HFFc6 (cell line): ENCODE results near the gene GRID1. TPM values are rescaled to one million over a fixed set of nuclear protein-coding genes. Genes with fewer than 3 reads are reported as not detected.

Experiments
- DNase-seq: peaks from one replicate; pipeline ENCODE4 v3.0.0-alpha.2; 2018
- H3K27ac Mint-ChIP-seq: 2 replicates; pipeline ENCODE4 v1.8.0; 2020; ENCODE audit warnings: mild to moderate bottlenecking, mixed read lengths
- H3K27me3 Mint-ChIP-seq: 2 replicates; pipeline ENCODE4 v1.8.0; 2021; ENCODE audit warnings: mild to moderate bottlenecking, moderate library complexity, mixed read lengths; ENCODE audit not compliant: insufficient read depth
- H3K36me3 Mint-ChIP-seq: 2 replicates; pipeline ENCODE4 v1.8.0; 2021; ENCODE audit warnings: low read depth, mixed read lengths
- H3K4me1 Mint-ChIP-seq: 2 replicates; pipeline ENCODE4 v1.8.0; 2020; ENCODE audit warnings: low read depth, mixed read lengths
- H3K4me3 Mint-ChIP-seq: 2 replicates; pipeline ENCODE4 v1.8.0; 2020; ENCODE audit warnings: mild to moderate bottlenecking, moderate library complexity, mixed read lengths
- H3K9me3 Mint-ChIP-seq: 2 replicates; pipeline ENCODE4 v1.8.0; 2020; ENCODE audit warnings: mild to moderate bottlenecking, mixed read lengths
- CTCF ChIP-seq: fragments of 200-600 bp; sonication (generic); IDR thresholded peaks from 2 replicates; pipeline ENCODE4 v1.5.0; 2021; ENCODE audit warnings: antibody characterized with exemption, mild to moderate bottlenecking
- total RNA-seq, 6 experiments: library from RNA; stranded (reverse); fragmentation: NEBNext Ultra II Directional; extraction: Animal tissue kit (Norgen Biotek cat#: 25700); gene quantifications; 2 replicates in 1 of 6; 3 replicates in 5 of 6; pipeline ENCODE4 v1.2.3, GENCODE V29; 2021

Gene GRID1
- total RNA-seq, 6 experiments from 2014 or later, result not detected

DNA sequence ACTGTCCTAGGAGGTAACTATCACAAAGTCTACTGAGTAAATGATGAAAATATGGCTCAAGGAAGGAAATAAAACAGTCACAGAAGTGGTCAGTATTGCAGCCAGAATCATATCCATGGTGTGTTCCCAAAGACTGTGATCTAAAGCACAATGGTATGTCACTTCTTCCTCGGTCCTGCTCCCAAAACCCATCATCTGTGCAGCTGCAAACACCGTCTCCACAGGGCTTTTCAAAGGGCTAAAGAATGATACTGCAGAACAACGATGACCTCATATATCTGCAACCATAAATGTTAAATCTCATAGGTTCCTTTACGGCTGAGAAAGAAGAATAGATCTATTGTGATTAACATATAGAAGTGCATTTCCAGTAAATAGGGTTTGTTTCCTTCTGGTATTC, 465.0 kb downstream of the GRID1 start:
- Mint-ChIP-seq H3K27ac (no peak overlapping the region), H3K36me3 (no peaks in the 10 kb centered on the region; the same call in 1 of the 2 replicates), H3K4me1 (no peaks in the 10 kb centered on the region), H3K4me3 (no peak overlapping the region), H3K27me3 (no peaks in the 10 kb centered on the region), H3K9me3 (peaks cover 12% of the 10 kb centered on the region)
- no peak for TF ChIP-seq CTCF
- no peak for DNase-seq

DNA sequence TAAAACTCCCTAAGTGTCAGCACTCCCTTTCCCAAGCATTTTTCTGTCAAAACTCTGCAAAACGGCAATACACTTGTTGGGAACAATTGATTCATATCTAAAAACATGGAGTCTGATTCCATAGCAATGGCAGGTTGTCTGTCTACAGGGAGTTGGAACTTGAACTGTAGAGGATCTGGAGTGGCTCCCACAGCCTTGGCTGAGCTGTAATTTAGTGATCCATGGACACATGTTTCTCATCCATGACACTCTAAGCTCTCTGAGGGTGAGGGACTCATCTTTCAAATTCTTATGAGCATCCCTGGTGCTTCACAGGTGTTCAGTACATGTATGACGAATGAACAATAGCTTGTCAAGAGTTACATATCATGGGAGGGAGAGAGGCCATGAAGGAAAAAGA, 466.1 kb downstream of the GRID1 start:
- DNase-seq, result no peak
- H3K27ac Mint-ChIP-seq, result no peak overlapping the region
- no peaks in the 10 kb centered on the region; the same call in 1 of the 2 replicates for H3K36me3 Mint-ChIP-seq
- H3K4me3 Mint-ChIP-seq, result no peak overlapping the region
- TF ChIP-seq CTCF, result no peak
- no peaks in the 10 kb centered on the region for H3K27me3 Mint-ChIP-seq
- H3K9me3 Mint-ChIP-seq, result peaks cover 5% of the 10 kb centered on the region
- no peaks in the 10 kb centered on the region for H3K4me1 Mint-ChIP-seq

DNA sequence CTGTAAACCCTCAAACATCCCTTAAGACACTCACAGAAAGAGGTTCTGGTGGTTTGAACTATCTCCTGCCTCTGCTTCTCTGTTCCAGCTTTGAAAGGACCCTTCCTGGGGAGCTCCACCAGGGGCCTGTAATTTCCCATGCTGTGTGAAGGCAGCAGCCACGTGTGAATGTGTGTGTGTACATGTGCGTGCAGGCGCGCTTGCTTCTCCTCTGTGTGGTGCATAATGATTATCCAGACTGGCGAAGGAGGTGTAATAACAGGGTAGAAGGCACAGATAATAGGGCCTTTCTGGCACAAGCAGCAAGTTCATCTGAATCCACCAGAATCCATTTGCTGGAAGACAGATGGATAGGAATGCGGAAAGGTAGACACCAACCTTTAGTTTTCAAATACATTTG, 466.5 kb downstream of the GRID1 start:
- TF ChIP-seq CTCF, result no peak
- DNase-seq, result no peak
- Mint-ChIP-seq H3K27ac (no peak overlapping the region), H3K4me1 (no peaks in the 10 kb centered on the region), H3K36me3 (no peaks in the 10 kb centered on the region; the same call in 1 of the 2 replicates), H3K27me3 (no peaks in the 10 kb centered on the region), H3K4me3 (no peak overlapping the region), H3K9me3 (peaks cover 8% of the 10 kb centered on the region)

- Mint-ChIP-seq H3K27me3 (no peaks in the 10 kb centered on the region; the same call in 1 of the 2 replicates), H3K36me3 (peaks cover 8% of the 10 kb centered on the region; the same call in 1 of the 2 replicates), H3K9me3 (peaks cover 33% of the 10 kb centered on the region), H3K4me1 (no peaks in the 10 kb centered on the region), H3K27ac (no peak overlapping the region), H3K4me3 (no peak overlapping the region)
- DNase-seq, result no peak
- no peak for TF ChIP-seq CTCF
Observed at GRCh38 chr10:85891472-85891871, 475.1 kb downstream of the GRID1 start.

DNA sequence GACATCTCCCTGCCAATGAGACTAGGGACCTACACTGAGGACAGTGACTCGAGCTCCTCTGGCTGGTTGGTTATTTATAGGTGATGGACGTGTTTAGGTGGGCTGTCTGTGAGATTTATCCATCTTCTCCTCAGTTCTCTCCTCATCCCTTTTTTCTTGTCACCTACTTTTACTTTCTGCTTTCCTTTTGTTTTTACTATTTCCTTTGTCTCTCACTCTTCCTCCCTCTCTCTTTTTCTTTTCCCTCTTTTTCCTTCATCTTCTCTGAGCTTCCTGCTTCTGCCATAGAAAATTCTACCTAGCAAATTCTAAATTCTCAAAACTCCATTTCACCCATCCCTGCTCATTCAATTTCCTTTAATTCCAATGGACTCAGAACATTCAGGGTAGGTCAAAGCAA, 478.0 kb downstream of the GRID1 start:
- Mint-ChIP-seq H3K27ac (no peak overlapping the region), H3K9me3 (peaks cover 40% of the 10 kb centered on the region), H3K4me1 (no peaks in the 10 kb centered on the region), H3K27me3 (no peaks in the 10 kb centered on the region; the same call in 1 of the 2 replicates), H3K36me3 (peaks cover 8% of the 10 kb centered on the region; the same call in 1 of the 2 replicates), H3K4me3 (no peak overlapping the region)
- no peak for TF ChIP-seq CTCF
- DNase-seq, result no peak

DNA sequence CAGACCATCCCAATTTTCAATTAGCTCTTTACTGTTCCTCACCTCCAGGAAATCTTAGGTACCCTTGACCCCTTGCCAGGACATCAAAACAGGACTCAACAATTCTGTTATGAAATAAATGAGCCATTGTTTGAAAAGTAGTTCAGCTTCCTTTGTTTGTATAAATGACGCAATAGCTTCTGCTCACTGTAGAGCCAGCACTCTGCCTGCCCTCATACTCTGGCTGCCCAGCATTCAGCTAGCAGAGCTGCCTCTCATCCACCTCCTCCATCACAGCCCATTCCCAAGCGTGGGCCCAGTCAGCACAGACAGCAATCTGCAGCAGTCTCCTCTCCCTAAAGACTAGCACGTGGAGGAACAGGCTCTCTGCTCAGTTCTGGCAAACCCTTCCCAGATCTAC, 478.6 kb downstream of the GRID1 start:
- Mint-ChIP-seq H3K4me1 (no peaks in the 10 kb centered on the region), H3K36me3 (peaks cover 8% of the 10 kb centered on the region; the same call in 1 of the 2 replicates), H3K27me3 (no peaks in the 10 kb centered on the region; the same call in 1 of the 2 replicates), H3K4me3 (no peak overlapping the region), H3K9me3 (peaks cover 40% of the 10 kb centered on the region), H3K27ac (no peak overlapping the region)
- DNase-seq, result no peak
- TF ChIP-seq CTCF, result no peak
